Chondrocyte (in vitro differentiated cells): ENCODE results near the gene ABCA13. TPM values are rescaled to one million over a fixed set of nuclear protein-coding genes. Genes with fewer than 3 reads are reported as not detected.

Source experiments
- DNase-seq: peaks from one replicate; pipeline ENCODE4 v3.0.0; 2021; ENCODE audit warnings: mixed read lengths, low spot score
- H3K27ac Mint-ChIP-seq: one replicate; pipeline ENCODE4 v1.8.0; 2021; ENCODE audit warnings: mild to moderate bottlenecking, moderate library complexity, mixed read lengths; ENCODE audit not compliant: unreplicated experiment
- H3K27me3 Mint-ChIP-seq: 2 replicates; pipeline ENCODE4 v1.8.0; 2021; ENCODE audit warnings: low read depth, mixed read lengths
- H3K36me3 Mint-ChIP-seq: 2 replicates; pipeline ENCODE4 v1.8.0; 2021; ENCODE audit warnings: low read depth, mixed read lengths
- H3K4me1 Mint-ChIP-seq: 2 replicates; pipeline ENCODE4 v1.8.0; 2021; ENCODE audit warnings: low read depth, mild to moderate bottlenecking, mixed read lengths
- H3K4me3 Mint-ChIP-seq: one replicate; pipeline ENCODE4 v1.8.0; 2021; ENCODE audit warnings: mild to moderate bottlenecking, moderate library complexity, mixed read lengths; ENCODE audit not compliant: unreplicated experiment
- H3K9me3 Mint-ChIP-seq: 2 replicates; pipeline ENCODE4 v1.8.0; 2021; ENCODE audit warnings: low read depth, mixed read lengths
- CTCF ChIP-seq: fragments of 200-600 bp; sonication (generic); IDR thresholded peaks from 2 replicates; pipeline ENCODE4 v1.5.0; 2021; ENCODE audit warnings: antibody characterized with exemption, mild to moderate bottlenecking, moderate library complexity
- total RNA-seq: library from RNA; stranded (reverse); gene quantifications from 3 replicates; pipeline ENCODE4 v1.2.1, GENCODE V29; 2021

The ABCA13 gene
- total RNA-seq, 1 donor from 2014 or later, result 0.07 TPM

- TF ChIP-seq CTCF, result no peak
- Mint-ChIP-seq H3K9me3 (no peaks in the 10 kb centered on the region), H3K4me1 (no peaks in the 10 kb centered on the region), H3K36me3 (no peaks in the 10 kb centered on the region), H3K4me3 (no peak overlapping the region), H3K27ac (no peak overlapping the region), H3K27me3 (no peaks in the 10 kb centered on the region)
- DNase-seq, result no peak
These were observed 446.2 kb downstream of the ABCA13 start for GRCh38 chr7:48617508-48617907.

GRCh38 chr7:48617993-48618392 is 446.7 kb downstream of the ABCA13 start:
- Mint-ChIP-seq H3K4me1 (no peaks in the 10 kb centered on the region), H3K4me3 (no peak overlapping the region), H3K9me3 (no peaks in the 10 kb centered on the region), H3K27ac (no peak overlapping the region), H3K27me3 (no peaks in the 10 kb centered on the region), H3K36me3 (no peaks in the 10 kb centered on the region)
- no peak for TF ChIP-seq CTCF
- no peak for DNase-seq

GRCh38 chr7:48621076-48621475 is 449.8 kb downstream of the ABCA13 start:
- no peaks in the 10 kb centered on the region for H3K9me3 Mint-ChIP-seq
- H3K4me3 Mint-ChIP-seq, result no peak overlapping the region
- TF ChIP-seq CTCF, result no peak
- H3K4me1 Mint-ChIP-seq, result no peaks in the 10 kb centered on the region
- H3K36me3 Mint-ChIP-seq, result no peaks in the 10 kb centered on the region
- no peak for DNase-seq
- no peak overlapping the region for H3K27ac Mint-ChIP-seq
- H3K27me3 Mint-ChIP-seq, result no peaks in the 10 kb centered on the region

DNA sequence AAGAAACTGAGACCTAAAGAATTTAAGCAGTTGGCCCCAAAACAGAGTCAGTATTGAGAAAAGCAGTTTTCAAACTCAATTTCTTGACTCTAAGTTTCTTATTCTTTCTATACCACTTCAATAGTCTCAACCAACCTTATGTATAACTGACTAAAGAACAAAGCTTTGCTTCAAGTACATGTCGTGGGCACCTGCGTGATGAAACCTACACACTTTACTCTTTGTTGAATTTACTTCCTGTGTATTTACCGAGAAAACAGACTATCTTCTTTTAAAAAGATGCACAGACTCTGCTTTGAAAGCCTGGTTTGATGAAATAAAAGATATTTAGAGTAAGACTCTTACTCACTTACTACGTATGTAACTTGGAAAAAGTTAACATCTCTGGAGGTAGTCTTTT is 455.9 kb downstream of the ABCA13 start:
- H3K4me3 Mint-ChIP-seq, result no peak overlapping the region
- peaks cover 5% of the 10 kb centered on the region for H3K27me3 Mint-ChIP-seq
- no peaks in the 10 kb centered on the region for H3K36me3 Mint-ChIP-seq
- no peak for DNase-seq
- no peaks in the 10 kb centered on the region for H3K4me1 Mint-ChIP-seq
- H3K9me3 Mint-ChIP-seq, result peaks cover 2% of the 10 kb centered on the region
- TF ChIP-seq CTCF, result no peak
- no peak overlapping the region for H3K27ac Mint-ChIP-seq

GRCh38 chr7:48628793-48629349 is 457.6 kb downstream of the ABCA13 start:
- Mint-ChIP-seq H3K9me3 (peaks cover 2% of the 10 kb centered on the region), H3K4me1 (no peaks in the 10 kb centered on the region), H3K4me3 (no peak overlapping the region), H3K27me3 (peaks cover 5% of the 10 kb centered on the region), H3K36me3 (no peaks in the 10 kb centered on the region), H3K27ac (no peak overlapping the region)
- DNase-seq, result no peak
- TF ChIP-seq CTCF, result no peak
